LNCAP (cell line): ENCODE results near the gene NTRK1.

ENCODE experiments used
- CTCF ChIP-seq: fragments of 450-650 bp; IDR thresholded peaks from 2 replicates; pipeline ENCODE4 v1.5.1; 2017; ENCODE audit warnings: mild to moderate bottlenecking

Gene NTRK1

GRCh38 chr1:156925154-156926010 lies 64.7 kb downstream of the NTRK1 start:
- TF ChIP-seq CTCF = no peak

GRCh38 chr1:156926175-156926574 lies 65.5 kb downstream of the NTRK1 start:
- no peak for TF ChIP-seq CTCF

GRCh38 chr1:156927215-156928042 lies 66.8 kb downstream of the NTRK1 start:
- peak; percentile 78 for TF ChIP-seq CTCF

GRCh38 chr1:156928043-156928602 lies 67.5 kb downstream of the NTRK1 start:
- peak; percentile 41 for TF ChIP-seq CTCF

GRCh38 chr1:156929596-156930238 lies 69.1 kb downstream of the NTRK1 start:
- TF ChIP-seq CTCF = no peak

- no peak for TF ChIP-seq CTCF
Measured at GRCh38 chr1:156930483-156930882, 69.8 kb downstream of the NTRK1 start.
